Stimulated activated CD4-positive, alpha-beta T cell treated with anti-CD3 and anti-CD28 coated beads, Interleukin-15, amount 100 ng/mL, for 24 hours (primary cell): Measurements from ENCODE around the gene NELL2.

ENCODE experiments used
- DNase-seq: peaks from one replicate; pipeline ENCODE4 v3.0.0-alpha.2; 2020

The NELL2 gene

DNA sequence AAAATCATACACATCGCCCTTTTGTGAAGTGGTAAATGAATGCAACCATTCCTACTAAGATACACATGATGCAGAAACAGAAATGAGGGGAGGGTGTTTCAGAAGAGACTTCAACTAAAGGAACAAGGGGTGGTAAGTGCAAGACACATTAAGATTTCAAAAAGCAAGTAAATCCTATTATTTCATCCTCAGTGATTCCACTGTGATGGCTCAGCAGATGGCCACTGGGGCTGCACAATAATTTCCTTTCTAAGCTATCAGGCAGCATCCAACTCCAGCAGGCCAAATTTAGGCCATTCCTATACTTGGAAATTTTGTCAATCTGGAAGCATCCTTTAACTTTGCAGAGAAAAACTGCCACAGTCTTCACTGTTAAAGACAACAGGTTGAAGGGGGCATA, 272.4 kb downstream of the NELL2 start:
- DNase-seq: no peak

DNA sequence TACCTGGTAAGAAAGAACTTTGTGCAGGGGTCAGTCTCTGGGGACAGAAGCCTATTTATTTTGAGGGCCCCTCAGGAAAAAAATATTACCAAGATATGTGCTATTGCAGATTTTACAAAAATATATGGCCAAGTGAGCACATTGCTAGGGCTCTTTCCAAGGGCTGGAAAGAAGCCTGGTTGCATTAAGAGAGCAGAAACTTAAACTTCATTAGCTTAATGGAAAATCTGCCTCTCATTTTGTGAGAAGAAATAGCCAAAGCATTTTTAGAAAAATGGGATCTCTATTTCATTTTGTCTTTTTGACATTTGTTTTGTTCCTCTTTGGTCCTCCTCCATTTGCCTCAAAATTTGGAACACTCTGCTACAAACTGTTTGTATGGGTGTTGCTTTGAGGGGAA, 283.5 kb downstream of the NELL2 start:
- no peak for DNase-seq

DNA sequence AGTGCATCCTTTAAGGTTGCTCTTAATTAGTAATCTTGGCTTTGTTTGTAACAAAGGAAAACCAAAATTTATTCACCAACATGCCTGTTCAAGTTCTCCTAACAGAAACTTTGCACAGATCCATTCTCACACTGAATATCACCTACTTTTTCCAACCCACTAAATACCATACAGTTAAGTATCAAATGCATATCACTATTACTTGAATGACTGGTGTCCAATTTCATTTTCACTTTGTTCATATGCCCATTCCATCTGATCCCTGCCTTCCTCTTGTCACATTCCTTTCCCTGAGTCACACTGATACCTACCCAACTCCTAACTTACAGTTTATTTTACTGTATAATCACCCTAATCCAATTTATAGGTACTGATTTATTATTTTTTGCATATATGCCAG, 286.4 kb downstream of the NELL2 start:
- DNase-seq: no peak

DNA sequence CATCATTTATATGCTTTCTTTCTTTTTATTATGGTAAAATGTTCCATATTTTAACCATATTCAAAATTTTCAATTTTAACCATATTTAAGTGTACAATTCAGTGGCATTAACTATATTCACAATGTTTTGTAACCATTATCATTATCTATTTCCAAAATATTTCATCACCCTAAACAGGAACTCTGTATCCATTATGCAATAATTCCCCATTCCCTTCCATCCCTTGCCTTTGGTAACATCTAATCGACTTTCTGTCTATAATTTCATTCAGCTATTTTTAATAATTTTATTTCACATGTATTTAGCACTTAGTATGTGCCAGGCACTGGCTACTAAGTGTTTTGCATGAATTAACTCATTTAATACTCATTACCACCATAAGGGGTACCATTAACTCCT, 287.5 kb downstream of the NELL2 start:
- DNase-seq: no peak

DNA sequence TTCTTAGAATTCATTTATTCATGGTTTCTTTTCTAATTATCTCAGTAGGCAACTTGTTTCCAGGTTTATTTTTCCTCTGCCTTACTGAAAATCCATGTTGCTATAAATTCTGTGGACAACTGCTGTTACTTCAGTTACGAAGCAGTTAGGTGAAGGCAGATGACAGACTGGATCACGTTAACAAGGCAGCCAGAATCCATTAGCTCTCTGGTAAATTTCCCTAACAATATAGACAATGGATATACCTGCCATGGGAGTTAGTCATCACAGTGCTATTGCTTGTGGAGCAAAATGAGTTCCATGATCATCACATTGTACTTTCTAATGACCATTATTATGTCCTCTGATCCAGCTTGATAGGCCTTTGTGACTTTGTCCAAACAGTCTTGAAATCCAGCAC, 291.5 kb downstream of the NELL2 start:
- no peak for DNase-seq

DNA sequence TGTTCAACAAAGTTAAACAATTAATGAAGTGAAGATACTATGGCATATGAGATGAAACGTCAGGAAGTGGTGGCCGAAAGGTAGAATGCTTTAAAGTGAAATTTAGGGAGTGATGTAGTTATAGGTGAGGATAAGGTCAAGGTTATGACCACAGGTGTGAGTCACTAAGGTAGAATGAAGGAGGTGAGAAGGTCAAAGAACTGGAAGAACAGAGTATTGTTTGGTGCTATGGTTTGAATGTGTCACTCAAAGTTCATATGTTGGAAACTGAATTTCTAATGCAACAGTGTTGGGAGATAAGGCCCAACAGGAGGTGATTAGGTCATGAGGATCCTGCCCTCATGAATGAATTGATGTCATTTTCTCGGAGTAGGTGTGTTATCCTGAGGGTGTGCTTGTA, 293.6 kb downstream of the NELL2 start:
- DNase-seq: no peak

DNA sequence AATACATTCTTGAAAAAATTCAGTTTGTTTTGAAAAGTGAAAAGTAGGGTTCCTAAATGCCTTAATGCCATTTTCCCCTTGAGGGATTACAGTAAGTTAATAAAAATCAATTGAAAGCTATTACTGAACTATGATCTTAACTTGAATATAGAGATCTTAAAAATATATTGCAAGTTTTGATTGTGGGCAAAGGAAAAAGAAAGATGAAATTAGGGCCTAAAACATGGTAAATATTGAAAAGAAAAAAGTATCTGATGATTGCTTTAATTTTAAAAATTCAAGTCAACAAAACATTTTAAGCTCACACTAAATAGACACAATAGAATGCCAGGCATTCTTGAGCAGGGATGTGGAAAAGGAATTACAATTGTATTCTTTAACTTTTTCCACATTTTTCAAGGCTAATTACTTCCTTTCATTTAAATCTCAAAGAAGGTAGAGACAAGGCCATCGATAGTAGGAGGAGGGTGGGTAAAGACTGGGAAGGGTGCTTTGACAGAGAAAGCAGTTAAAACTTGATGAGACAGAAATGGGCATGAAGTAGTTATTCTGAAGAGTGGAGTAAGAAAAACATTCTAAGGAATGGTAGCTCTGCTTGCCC, 294.4 kb downstream of the NELL2 start:
- no peak for DNase-seq

DNA sequence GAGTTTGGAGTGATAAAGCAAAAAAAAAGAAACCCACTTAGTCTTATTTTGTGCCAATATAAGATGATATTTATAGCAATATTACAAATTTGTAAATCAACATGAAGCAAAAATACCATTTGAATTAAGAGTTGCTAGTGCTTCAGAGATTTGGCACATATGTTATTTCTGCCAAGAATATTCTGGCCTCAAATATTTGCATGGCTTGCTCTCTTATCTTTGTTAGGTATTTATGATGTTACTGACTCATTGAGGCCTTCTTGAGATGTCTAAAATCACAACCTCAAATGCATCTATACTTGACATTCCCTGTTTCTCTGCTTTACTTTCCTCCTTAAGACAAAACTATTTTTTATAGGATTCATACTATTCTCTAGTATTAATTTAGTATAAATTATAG, 301.5 kb downstream of the NELL2 start:
- DNase-seq: no peak

DNA sequence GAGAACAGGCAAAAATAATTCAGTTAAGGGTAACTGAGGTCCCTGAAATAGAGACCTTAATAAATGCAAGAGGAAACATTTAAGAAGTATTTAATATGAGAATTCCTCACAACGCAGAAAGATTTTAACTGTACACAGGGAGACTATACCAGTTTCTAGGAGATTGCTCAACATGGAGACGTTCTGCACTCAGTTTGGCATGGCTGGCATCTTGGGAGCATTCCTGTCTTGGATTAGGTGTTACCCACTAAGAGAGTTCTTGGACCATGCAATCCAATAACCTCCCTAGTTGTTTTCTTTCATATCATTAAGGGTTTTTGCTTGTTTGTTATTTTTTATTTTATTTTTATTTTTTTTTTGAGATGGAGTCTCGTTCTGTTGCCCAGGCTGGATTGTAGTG, 302.4 kb downstream of the NELL2 start:
- no peak for DNase-seq

DNA sequence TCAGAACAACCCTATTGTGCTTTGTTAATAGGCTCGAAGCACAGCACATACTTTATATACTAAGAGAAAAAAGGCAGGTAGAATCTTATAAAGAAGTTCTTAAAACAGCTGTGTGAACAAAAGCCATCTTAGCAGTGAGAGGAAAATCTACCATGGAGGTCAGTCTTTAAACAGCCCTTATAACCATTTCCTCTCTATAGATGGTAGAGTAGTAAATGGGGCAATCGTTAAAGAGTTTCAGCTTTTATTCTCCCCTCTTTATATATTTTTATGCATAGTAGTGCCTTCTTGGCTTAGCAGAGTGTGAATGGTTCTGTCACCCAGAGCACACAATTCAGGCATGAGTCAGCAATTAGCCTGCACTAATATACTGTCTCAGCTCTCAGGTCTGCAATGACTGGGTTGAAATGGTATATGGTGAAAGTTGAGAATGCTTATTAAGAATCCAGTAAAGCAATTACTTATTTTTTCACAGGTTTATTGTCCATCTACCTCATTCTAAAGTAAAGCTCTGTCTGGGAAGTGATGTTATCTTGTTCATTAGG, 305.0 kb downstream of the NELL2 start:
- DNase-seq: no peak

DNA sequence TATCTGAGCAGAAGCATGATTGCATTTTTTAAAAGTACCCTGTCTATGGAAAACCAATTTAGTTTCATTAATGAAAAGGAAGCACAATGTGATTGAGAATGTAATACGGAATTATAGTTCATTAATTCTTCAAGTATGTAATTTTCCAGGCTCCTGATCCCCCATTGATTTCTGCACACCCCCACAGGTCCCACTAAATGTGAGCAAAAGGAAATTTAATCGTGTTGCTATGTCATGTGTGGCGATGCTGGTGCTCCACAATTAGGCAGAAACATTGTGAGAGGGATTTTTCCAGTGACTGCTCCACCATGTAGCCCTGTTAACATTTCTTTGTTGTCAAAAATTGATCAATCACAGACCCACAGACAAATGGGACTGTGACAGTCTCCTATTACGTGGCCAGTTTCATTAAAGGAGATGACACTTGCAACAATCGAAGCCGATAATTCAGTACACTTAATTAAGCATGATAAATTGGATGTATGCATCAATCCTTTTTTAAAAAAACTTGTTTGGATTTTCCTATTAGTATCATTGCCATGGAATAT, 306.0 kb downstream of the NELL2 start:
- DNase-seq: no peak

DNA sequence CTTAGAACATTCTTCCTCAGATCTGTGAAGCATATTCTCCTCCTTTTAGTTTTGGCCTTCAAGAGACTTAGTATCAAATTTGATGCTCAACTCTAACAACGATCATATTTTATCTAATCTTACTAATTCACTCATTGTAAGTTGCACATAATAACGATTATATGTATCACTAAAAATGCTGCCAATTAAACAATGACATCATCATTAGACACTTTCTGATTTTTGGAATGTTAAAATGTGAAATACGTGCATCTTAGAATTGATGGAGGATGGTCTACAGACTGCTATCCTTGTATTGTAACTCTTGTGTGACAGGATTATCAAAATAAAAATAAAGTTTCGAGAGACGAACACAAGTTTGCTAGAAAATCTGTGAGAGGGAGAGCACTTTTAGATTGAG, 311.0 kb downstream of the NELL2 start:
- DNase-seq: no peak

DNA sequence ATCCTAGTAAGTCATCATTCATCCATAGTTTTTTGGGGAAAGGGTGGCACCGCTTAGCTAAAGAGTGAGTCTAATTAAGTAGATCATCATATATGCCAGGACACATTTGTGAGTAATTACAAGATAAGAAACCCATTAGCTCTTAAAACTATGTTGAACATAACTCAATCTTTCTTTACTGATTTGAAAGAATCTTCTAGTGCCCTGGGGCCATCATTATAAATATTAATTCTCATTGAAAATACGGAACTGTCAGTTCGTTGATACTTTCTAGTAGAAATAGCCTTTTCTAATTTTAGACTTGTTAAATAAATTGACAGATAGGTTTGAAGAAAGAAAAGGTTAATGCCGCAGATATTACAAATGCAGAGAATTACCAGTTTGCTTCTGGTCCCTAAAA, 312.6 kb downstream of the NELL2 start:
- no peak for DNase-seq

DNA sequence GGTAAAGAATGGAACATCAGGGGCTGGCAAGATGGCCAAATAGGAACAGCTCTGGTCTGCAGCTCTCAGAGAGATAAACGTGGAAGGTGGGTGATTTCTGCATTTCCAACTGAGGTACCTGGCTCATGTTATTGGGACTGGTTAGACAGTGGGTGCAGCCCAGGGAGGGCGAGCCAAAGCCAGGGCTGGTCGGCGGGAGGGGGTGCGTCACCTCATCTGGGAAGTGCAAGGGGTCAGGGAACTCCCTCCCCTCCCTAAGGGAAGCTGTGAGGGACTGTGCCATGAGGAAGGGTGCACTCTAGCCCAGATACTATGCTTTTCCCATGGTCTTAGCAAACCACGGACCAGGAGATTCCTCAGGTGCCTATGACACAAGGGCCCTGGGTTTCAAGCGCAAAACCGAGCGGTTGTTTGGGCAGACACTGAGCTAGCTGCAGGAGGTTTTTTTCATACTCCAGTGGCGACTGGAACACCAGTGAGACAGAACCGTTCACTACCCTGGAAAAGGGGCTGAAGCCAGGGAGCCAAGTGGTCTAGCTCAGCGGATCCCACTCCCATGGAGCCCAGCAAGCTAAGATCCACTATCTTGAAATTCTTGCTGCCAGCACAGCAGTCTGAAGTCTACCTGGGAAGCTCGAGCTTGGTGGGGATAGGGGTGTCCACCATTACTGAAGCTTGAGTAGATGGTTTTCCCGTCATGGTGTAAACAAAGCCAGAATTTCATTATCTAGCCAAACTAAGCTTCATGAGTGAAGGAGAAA, 317.6 kb downstream of the NELL2 start:
- no peak for DNase-seq

DNA sequence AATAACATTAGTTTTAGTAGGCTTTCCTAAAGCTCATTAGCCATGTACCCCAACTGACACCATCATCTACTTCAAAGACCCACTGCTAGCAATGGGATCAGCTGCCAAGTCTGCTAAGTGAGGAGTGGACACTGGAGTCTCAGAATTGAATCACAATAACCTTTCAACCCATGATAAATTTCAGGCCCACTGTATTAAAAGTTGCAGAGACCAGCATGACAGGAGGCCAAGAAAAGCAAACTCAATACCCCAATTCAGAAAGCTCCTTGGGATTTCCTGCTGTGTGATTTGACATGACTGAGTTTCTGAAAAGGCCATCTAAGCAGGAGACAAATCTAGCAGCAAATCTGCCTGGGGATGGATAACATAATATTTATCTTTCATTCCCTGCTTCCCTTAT, 320.7 kb downstream of the NELL2 start:
- no peak for DNase-seq

DNA sequence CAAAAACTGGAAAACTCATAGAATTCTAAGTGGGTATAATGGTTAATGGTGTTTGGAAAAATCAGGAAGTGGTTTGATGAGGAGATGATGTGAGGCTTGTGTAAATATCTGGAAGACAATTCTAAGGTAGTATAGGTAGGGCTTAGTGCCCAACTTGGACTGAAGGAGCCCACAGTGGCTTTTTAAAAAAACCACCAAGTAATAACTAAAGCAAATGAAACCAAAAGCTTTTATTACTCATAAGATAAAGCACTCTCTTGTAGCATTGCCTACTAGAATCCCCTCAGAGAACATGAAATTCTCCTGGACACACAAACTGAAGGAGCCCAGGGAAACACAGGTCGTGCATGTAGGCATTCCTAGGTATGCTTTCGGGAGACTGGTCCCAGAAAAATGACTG, 324.5 kb downstream of the NELL2 start:
- DNase-seq: no peak

DNA sequence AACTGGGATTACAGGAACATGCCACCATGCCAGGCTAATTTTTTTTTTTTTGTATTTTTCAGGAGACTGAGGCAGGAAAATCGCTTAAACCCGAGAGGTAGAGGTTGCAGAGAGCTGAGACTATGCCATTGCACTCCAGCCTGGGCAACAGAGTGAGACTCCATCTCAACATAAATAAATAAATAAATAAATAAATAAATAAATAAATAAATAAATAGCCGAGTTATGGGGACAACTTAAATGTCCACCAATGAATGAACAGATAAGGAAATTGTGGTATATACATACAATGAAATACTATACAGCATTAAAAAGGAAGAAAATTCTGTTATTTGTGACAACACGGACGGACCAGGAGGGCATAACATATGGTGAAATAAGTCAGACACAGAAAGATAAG, 325.7 kb downstream of the NELL2 start:
- no peak for DNase-seq

DNA sequence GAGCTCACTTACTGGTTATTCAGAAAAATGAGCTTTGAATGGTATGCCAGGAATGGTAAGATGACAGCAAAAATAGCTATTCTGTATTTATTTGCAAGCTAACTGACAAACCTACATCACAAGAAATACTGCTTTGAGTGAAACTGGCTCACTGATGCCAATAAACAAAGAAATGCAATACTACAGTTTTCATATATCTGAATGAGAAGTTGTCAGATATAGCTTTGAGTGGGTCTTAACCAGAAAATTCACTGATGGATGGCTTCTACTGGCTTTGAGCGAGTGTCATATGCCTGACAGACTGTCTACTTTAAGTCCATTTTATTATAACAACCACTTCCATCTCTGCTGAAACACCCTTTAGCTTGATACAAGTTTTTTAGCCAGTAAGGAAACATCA, 330.1 kb downstream of the NELL2 start:
- DNase-seq: no peak

DNA sequence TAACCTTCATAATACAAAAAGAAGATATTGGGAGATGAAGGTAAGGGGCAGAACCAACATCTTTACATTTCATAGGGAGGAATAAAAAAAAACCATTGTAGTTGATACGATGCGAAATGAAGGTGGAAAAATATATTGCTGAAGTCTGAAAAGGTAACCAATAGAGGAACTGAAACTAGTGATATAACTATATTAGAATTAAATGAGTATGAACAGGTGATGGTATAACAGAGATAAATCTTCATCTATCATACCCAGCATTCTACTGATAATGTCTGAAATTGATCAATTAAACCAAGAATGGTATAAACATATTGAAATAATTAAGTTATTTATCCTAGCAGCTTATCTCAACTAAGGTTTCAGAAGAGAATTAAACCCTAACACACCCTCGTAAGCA, 332.1 kb downstream of the NELL2 start:
- DNase-seq: no peak

DNA sequence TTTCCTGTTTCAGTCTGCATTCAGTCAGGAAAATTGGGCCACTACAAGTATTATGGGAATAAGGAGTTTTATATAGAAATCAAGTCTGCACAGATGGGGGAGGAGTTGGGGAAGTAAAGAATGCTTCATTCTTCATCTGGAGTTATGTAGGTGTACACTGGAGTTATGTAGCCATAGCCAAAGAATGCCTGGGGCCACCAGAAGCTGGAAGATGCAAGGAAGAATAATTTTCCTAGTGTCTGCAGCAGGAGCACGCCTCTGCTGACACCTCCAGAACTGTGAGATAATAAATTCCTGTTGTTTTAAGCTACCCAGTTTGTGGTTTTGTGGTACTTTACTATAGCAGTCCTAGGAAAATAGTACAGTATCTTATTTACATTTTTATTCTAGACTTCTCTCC, 333.4 kb downstream of the NELL2 start:
- DNase-seq: no peak

DNA sequence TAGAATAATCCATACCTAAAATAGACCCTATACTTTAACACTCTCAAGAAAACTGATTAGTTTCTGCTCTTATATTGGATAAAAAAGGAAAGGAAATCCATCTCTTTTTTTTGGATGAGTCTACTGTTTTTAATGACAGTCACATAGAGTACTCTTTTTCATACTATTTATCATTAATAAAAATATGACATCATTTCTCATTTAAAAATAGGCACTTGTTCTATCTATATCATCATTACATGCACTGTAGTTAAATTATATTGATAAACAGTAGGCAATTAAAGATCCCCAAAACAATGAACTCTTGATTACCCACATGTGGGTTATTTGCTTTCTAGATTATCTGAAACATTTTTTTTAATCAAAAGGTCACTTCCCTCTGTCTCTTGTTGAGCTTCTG, 338.8 kb downstream of the NELL2 start:
- DNase-seq: no peak

DNA sequence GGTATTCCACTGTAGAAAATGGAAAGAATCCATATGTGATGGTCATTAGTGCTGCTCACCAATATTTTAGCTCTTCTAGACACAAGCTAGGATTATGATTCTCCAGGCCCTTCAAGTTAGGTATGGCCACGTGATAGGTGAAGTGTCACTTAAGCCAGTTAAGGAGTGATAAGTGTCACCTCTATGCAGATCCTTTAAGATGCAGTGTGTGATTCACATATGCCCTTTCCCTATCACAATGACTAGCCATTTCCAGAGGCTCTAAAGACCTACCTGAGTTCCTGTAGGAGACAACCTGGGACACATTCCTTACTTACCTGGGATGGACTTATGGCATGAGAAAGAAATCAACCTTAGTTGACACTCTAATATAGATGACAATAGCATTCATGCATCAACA, 343.2 kb downstream of the NELL2 start:
- no peak for DNase-seq

DNA sequence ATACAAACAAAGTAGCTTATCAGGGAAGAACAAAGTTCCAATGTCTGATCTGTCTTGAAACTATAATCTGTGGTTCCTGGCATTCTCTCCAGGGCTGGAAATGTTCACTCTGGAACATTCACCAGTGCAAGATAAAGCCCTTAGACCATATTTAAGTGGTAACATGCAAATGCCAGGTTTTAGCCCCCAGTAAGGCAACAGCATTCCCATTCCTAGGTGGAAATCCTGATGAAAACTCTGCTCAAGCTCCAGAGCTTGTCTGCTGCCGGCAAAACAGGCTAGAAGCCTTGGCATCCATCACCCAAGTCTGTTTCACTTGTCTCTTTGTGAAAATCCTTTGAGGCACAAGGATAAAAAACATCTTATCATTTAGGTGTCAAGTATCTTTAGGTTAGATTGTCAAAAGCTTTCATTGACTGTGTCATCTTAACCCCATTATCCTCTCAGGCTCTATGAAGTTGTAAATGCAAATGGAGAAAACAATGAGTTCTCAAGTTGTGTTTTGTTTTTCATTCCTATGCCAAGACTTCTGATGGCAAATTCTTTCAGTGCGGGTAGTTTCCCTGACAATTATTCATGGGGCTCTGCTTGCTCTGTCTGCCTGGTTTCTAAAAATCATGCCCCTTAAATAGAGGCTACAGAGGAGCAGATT, 344.7 kb downstream of the NELL2 start:
- DNase-seq: no peak

DNA sequence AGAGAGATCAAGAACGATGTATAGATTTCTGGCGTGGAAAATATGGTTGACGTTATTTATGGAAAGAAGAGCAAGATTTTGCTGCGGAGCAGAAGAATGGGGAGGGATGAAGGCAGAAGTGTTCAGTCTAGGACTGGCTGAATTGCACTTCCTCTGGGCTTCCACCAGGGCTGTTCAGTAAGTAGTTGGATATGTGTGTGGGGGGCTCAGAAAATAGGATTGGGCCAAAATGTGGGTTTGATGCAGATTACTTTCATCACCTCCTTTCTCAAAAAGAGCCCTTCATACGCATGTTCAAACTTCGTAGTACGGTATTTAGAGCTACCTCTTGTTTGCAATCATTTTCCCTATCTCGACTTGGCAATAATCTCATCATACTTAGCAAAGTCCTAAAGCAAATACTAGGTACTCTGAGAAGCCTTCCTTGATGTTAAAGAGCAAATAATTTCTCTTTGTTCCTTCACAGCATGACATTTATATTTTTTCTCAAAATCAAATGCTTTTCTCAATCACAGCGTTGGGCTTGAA, 349.4 kb downstream of the NELL2 start:
- DNase-seq: no peak
